Panc1 (cell line): ENCODE data around the gene ZCCHC14.
"Not testable (repeated sequence)": the region's sequence is repeated elsewhere in the genome, so short reads cannot be mapped to it uniquely, and the experiment has no call there.

ENCODE experiments used
- POLR2AphosphoS5 ChIP-seq: IDR thresholded peaks from 2 replicates; pipeline ENCODE4 v1.6.1; 2012; ENCODE audit warnings: mild to moderate bottlenecking, low read depth, low read length, moderate library complexity
- TCF7L2 ChIP-seq: IDR thresholded peaks from 2 replicates; pipeline ENCODE4 v1.6.1; 2011; ENCODE audit warnings: mild to moderate bottlenecking, low read depth, low read length, inconsistent platforms
- TF ChIP-seq, protein P1 (sequence below): fragments of 450-650 bp; IDR thresholded peaks from 2 replicates; pipeline ENCODE4 v1.5.1; 2017; ENCODE audit warnings: mild to moderate bottlenecking
- TF ChIP-seq, protein P2 (sequence below), 2 experiments: IDR thresholded peaks; 2 replicates each; pipeline ENCODE4 v1.6.1; 2011 to 2012; ENCODE audit warnings: low read depth in 2 of 2, control low read depth in 1 of 2, low read length in 1 of 2, mild to moderate bottlenecking in 1 of 2, moderate library complexity in 1 of 2; ENCODE audit not compliant: insufficient read depth in 1 of 2

DNA sequence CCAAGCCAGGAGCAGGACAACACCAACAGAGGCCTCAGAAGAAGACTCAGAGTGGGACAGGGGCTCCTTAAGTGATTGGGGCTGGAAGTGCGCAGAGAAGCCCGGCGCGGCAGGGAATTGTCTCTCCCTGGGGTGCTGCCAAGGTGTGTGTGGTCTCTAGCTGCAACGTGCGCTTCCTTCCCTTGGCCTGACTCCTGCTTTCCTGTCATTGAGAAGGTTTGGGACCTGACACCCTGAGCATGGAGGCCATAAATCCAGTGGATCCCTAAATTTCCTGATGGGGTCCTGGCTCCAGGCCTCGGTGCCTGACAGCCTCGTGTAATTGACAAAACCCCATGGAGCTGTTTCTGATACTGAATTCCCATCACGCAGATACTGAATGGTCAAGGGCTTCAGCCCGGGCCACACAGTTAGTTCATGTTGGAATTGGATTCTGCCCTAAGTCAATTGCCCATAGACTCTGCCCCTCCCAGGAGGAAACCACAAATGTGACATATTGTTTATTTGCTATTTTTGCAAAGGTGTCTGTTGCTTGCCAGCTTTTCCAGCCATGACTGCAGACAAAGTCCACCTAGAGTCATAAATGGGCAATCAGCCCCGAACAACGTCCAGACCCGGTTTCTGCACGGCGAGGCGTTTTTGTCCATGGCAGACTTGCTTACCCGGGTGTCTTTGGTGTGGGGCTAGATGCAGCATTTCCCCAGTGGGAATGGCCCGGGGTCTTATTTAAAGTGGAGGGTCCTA, 4.4 kb upstream of the ZCCHC14 start:
- TF ChIP-seq, protein P1, sequence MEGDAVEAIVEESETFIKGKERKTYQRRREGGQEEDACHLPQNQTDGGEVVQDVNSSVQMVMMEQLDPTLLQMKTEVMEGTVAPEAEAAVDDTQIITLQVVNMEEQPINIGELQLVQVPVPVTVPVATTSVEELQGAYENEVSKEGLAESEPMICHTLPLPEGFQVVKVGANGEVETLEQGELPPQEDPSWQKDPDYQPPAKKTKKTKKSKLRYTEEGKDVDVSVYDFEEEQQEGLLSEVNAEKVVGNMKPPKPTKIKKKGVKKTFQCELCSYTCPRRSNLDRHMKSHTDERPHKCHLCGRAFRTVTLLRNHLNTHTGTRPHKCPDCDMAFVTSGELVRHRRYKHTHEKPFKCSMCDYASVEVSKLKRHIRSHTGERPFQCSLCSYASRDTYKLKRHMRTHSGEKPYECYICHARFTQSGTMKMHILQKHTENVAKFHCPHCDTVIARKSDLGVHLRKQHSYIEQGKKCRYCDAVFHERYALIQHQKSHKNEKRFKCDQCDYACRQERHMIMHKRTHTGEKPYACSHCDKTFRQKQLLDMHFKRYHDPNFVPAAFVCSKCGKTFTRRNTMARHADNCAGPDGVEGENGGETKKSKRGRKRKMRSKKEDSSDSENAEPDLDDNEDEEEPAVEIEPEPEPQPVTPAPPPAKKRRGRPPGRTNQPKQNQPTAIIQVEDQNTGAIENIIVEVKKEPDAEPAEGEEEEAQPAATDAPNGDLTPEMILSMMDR: not testable (repeated sequence)
- not testable (repeated sequence) for TF ChIP-seq POLR2AphosphoS5, TCF7L2
- TF ChIP-seq, protein P2, sequence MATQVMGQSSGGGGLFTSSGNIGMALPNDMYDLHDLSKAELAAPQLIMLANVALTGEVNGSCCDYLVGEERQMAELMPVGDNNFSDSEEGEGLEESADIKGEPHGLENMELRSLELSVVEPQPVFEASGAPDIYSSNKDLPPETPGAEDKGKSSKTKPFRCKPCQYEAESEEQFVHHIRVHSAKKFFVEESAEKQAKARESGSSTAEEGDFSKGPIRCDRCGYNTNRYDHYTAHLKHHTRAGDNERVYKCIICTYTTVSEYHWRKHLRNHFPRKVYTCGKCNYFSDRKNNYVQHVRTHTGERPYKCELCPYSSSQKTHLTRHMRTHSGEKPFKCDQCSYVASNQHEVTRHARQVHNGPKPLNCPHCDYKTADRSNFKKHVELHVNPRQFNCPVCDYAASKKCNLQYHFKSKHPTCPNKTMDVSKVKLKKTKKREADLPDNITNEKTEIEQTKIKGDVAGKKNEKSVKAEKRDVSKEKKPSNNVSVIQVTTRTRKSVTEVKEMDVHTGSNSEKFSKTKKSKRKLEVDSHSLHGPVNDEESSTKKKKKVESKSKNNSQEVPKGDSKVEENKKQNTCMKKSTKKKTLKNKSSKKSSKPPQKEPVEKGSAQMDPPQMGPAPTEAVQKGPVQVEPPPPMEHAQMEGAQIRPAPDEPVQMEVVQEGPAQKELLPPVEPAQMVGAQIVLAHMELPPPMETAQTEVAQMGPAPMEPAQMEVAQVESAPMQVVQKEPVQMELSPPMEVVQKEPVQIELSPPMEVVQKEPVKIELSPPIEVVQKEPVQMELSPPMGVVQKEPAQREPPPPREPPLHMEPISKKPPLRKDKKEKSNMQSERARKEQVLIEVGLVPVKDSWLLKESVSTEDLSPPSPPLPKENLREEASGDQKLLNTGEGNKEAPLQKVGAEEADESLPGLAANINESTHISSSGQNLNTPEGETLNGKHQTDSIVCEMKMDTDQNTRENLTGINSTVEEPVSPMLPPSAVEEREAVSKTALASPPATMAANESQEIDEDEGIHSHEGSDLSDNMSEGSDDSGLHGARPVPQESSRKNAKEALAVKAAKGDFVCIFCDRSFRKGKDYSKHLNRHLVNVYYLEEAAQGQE (IDR thresholded peaks at IDR 0.05; ENCODE audit: insufficient read depth in 1 of 2, low read depth in 2 of 2, low read length in 1 of 2): not testable (repeated sequence)
